NCI-H82 (cell line): ENCODE data around the gene ADRB1.
A peak's percentile ranks its signal among the peaks of the same experiment; 100 is the strongest.

Experiments used
- DNase-seq: peaks from one replicate; lab custom pipeline; 2025; lab: John Stamatoyannopoulos, UW

The ADRB1 gene

DNA sequence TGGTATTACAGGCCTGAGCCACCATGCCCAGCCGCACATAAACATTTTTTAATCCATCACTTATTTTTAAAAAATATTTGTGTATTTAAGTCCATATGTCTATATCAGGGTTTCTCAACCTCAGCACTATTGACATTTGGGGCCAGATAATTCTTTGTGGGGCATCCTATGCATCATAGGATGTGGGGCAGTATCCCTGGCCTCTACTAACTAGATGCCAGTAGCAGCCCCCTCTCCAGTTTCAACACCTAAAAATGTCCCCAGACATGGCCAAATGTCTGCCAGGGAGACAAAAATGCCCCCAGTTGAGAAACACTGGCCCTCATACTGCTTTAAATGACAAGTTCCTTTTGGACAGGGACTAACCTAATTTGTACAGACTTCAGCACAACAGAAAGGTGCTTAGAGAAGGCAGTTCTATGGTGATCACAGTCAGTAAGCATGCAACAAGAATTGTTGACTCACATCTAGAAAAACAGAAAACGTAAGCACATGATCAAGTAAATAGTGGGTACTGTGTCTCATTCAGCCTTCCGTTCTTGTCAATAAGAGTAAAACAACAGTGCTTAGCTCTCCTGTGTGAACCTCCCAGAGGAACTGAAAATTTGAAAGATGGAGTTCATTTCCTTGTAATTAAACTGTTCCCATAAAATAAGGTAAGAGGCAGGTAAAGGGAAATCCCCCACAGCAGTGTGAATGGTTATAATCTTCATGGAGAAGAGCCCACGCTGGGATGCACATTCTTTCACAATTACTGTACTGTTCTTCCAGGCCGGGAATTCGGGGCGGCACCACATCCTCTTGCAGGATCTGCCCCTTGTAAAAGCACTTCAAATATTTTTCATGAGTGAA lies 17.3 kb upstream of the ADRB1 start:
- DNase-seq = no peak

DNA sequence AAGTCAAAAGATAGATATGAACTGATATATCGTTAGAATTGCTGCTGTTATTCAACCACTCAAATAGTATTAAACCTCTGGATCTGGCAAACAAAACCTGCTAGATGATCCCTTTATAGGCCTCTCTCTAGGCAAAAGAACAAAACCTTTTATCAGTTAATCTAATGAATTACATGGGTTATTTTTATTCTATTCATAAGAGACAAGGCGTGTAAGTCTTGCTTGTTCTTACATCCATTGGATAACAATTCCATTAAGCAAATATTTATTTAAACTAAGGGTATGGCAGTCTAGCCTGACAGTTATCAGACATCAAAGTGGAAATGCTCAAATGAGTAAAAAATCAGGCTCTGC lies 16.6 kb upstream of the ADRB1 start:
- no peak for DNase-seq

- no peak for DNase-seq
These were observed 15.7 kb upstream of the ADRB1 start for GRCh38 chr10:114027951-114028350.

GRCh38 chr10:114028425-114028824 lies 15.2 kb upstream of the ADRB1 start:
- no peak for DNase-seq

- DNase-seq = no peak
These were observed 14.0 kb upstream of the ADRB1 start for GRCh38 chr10:114029655-114030054.

- no peak for DNase-seq
These were observed 13.5 kb upstream of the ADRB1 start for GRCh38 chr10:114030140-114030539.

DNA sequence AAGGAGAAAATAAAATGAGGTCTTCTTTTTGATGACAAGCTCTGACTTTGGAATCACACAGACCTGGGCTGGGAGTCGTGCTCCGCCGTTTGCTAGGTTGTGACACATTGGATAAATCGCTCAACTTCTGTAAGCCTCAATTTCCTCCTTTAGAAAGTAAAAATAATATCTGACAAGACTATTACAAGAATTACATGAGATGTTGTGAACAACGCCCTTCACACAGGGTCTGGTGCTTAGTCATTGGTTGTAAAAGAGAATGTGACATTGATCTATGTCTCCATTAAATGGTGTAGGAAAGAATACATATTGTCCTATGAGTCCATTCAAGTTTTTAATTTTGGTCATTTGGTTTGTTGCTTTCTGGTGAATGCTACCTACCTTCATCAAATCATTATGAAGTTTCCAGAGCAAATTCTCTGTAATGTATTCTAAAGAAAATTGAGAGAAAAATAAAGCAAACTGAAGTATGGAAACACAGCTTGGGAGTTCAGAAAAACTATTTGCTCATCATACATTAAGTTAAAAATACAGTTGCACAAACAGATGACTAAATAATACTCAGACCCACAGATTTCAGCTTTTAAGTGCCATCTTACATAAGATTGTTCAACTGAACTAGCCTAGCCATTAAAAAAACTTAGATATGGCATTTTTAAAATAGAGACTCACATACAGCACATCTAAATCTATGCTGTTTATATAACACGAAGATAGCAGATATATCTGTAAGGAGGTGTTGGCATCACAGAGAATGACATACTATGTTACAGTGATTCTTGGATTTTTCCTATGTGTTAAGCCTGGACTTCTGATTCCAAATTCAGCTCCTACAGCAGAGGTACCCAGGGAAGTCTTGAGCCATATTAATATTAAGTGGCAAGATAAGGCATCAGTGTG lies 12.3 kb upstream of the ADRB1 start:
- no peak for DNase-seq

DNA sequence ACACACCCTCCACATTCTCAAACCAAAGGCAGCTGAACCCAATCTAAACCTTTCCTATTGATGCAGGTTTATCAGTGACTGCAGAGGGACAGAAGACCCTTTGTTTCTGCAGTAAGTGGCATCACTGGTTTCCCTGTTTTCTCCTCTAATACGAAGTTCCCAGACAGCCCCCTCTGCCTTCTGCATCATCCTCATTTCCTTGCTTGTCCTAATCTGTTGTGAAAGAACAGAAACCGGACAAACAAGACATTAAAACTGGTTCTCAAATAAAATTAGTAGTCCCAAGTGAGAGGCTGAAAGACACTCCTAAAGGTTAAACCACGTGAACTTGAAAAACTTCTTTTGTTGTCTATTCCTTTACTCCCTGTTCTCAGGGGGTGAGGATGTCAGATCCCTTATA lies 10.1 kb upstream of the ADRB1 start:
- no peak for DNase-seq

DNA sequence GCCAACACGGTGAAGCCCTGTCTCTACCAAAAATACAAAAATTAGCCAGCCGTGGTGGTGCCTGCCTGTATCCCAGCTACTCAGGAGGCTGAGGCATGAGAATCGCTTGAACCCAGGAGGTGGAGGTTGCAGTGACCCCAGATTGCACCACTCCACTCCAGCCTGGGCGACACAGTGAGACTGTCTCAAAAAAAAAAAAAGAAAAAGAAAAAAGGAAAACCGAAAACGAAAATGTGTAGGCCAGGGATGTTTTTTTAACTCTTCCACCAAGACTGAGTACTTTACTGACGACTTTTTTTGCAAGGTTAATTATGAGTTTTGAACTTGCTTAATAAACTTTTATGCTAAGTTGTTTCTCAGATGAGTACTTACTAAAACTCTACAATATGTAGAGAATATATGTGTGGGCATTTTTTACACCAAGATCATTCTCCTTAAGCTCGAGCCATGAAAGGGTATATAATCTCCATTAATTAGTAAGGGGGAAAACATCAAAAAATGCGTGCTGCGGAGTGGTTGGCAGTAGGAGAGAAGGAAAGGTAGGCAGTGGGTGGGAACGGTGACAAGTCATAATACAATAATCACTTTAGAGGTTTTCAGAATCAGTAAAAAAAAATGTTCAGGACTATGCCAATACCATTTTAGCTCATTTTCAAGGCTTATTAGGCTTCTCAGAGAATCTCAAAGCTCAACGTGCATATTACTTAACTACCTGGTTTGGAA lies 8.6 kb upstream of the ADRB1 start:
- no peak for DNase-seq

DNA sequence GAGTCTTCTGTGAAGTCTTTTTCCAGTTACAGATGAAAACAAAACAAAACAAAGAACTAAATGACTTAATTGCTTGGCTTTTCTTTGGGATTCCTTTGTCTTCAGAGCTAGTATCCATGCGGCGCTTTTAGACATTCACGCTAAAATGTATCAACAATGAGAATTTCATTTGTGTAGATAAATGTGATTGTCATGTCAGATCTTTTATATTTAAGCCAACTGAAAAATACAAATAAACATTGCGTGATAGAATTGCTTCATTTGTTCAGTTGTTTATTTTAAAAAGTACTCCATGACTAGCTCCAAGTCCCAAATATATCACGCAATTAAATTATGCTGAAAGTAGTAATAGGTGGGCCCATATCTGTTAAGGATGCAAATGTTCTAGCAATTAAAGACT lies 7.9 kb upstream of the ADRB1 start:
- no peak for DNase-seq

- DNase-seq = no peak
These were observed 4.8 kb upstream of the ADRB1 start for GRCh38 chr10:114038819-114039218.

DNA sequence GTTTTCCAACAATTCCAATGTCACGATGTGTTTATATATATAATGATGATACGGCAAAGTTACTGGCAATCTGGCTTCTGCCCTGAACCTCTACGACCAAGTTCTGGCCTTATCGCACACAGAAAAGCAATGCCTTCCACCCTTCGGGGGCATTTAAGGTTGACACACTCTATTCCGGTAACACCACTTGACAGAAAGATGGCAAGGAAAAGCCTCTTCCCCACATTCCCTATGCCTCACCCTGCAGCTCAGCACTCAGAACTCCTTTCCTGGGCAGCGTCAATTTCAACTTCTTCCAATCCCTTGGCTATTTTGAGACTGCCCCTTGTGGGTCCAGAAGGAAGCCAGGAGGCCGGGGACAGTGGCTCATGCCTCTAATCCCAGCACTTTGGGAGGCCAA lies 2.5 kb upstream of the ADRB1 start:
- DNase-seq = no peak

- peak; percentile 56 for DNase-seq
These were observed 653 bp upstream of the ADRB1 start for GRCh38 chr10:114042895-114043531.

DNA sequence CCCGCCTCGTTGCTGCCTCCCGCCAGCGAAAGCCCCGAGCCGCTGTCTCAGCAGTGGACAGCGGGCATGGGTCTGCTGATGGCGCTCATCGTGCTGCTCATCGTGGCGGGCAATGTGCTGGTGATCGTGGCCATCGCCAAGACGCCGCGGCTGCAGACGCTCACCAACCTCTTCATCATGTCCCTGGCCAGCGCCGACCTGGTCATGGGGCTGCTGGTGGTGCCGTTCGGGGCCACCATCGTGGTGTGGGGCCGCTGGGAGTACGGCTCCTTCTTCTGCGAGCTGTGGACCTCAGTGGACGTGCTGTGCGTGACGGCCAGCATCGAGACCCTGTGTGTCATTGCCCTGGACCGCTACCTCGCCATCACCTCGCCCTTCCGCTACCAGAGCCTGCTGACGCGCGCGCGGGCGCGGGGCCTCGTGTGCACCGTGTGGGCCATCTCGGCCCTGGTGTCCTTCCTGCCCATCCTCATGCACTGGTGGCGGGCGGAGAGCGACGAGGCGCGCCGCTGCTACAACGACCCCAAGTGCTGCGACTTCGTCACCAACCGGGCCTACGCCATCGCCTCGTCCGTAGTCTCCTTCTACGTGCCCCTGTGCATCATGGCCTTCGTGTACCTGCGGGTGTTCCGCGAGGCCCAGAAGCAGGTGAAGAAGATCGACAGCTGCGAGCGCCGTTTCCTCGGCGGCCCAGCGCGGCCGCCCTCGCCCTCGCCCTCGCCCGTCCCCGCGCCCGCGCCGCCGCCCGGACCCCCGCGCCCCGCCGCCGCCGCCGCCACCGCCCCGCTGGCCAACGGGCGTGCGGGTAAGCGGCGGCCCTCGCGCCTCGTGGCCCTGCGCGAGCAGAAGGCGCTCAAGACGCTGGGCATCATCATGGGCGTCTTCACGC lies 825 bp downstream of the ADRB1 start:
- DNase-seq = no peak

DNA sequence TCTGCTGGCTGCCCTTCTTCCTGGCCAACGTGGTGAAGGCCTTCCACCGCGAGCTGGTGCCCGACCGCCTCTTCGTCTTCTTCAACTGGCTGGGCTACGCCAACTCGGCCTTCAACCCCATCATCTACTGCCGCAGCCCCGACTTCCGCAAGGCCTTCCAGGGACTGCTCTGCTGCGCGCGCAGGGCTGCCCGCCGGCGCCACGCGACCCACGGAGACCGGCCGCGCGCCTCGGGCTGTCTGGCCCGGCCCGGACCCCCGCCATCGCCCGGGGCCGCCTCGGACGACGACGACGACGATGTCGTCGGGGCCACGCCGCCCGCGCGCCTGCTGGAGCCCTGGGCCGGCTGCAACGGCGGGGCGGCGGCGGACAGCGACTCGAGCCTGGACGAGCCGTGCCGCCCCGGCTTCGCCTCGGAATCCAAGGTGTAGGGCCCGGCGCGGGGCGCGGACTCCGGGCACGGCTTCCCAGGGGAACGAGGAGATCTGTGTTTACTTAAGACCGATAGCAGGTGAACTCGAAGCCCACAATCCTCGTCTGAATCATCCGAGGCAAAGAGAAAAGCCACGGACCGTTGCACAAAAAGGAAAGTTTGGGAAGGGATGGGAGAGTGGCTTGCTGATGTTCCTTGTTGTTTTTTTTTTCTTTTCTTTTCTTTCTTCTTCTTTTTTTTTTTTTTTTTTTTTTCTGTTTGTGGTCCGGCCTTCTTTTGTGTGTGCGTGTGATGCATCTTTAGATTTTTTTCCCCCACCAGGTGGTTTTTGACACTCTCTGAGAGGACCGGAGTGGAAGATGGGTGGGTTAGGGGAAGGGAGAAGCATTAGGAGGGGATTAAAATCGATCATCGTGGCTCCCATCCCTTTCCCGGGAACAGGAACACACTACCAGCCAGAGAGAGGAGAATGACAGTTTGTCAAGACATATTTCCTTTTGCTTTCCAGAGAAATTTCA lies 1.7 kb downstream of the ADRB1 start:
- peak; percentile 5 for DNase-seq

DNA sequence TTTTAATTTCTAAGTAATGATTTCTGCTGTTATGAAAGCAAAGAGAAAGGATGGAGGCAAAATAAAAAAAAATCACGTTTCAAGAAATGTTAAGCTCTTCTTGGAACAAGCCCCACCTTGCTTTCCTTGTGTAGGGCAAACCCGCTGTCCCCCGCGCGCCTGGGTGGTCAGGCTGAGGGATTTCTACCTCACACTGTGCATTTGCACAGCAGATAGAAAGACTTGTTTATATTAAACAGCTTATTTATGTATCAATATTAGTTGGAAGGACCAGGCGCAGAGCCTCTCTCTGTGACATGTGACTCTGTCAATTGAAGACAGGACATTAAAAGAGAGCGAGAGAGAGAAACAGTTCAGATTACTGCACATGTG lies 2.4 kb downstream of the ADRB1 start:
- DNase-seq = no peak

DNA sequence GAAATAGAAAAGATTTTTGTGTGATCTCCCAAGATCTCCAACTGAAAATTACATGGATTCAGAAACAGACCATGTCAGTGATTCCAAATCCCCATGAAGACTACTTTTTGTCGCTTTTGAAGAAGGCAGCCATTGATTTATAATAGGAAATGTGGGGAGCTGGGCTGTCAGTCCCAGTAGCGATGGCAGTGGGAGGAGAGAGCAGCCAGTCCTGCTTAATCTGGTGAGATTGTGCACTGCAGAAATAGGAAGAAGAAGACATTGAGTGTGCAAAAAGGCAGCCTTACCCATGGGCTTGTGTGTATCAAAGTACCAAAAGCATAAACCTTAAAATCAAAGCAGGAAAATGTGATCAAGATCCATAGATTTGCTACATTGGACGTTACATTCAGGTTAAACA lies 4.8 kb downstream of the ADRB1 start:
- DNase-seq = peak; percentile 1

GRCh38 chr10:114051714-114052113 lies 8.0 kb downstream of the ADRB1 start:
- DNase-seq = no peak

GRCh38 chr10:114052255-114052654 lies 8.6 kb downstream of the ADRB1 start:
- no peak for DNase-seq

DNA sequence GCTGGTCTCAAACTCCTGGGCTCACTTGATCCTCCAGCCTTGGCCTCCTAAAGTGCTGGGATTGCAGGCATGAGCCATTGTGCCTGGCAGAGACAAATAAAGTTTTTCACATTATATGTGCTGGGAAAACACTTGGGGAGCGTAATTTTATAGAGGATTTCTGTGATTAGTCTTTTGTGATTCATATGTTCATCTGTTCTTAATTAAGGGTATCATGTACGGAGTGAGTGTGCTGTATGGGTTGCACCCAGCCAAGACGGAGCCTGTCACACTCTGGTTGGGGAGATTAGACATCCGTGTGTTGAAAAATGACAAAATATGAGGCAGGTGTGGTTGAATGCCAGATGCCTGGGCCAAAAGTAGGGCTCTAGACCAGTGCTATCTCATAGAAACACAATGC lies 10.3 kb downstream of the ADRB1 start:
- DNase-seq = no peak
